NCI-H128 (cell line): ENCODE results near the gene C14orf132.
"Not testable (repeated sequence)": the region's sequence is repeated elsewhere in the genome, so short reads cannot be mapped to it uniquely, and the experiment has no call there.

ENCODE experiments used
- DNase-seq: peaks from one replicate; lab custom pipeline; 2025; ENCODE audit not compliant: unreplicated experiment; lab: John Stamatoyannopoulos, UW

C14orf132 gene

GRCh38 chr14:96038920-96039632 lies at the start of gene C14orf132:
Gene C14orf132, plus strand, starts transcription at chr14:96039362. Its CDS starts 139 bp downstream, at chr14:96039501.
- DNase-seq, result no peak

GRCh38 chr14:95993768-95994592 lies 45.2 kb upstream of the C14orf132 start:
- DNase-seq, result peak; percentile 16

DNA sequence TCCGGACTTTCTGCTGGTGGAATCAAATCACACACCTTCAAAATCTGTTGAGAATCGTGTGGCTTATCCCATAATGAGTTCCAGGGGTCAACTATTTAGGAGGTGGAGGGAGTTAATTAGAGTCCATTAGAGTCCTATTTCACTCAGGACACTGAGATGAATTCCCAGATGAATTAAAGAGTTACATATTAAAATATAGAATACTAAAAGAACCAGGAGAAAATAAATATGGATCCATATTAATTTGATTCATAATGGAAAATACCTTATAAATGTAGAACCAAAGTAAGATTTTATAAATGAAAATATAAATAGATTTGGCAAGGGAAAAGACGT lies 44.6 kb upstream of the C14orf132 start:
- DNase-seq, result no peak

- DNase-seq, result no peak
These were observed 40.5 kb upstream of the C14orf132 start for GRCh38 chr14:95998656-95999055.

GRCh38 chr14:96001866-96002497 lies 37.2 kb upstream of the C14orf132 start:
- DNase-seq, result peak; percentile 26

DNA sequence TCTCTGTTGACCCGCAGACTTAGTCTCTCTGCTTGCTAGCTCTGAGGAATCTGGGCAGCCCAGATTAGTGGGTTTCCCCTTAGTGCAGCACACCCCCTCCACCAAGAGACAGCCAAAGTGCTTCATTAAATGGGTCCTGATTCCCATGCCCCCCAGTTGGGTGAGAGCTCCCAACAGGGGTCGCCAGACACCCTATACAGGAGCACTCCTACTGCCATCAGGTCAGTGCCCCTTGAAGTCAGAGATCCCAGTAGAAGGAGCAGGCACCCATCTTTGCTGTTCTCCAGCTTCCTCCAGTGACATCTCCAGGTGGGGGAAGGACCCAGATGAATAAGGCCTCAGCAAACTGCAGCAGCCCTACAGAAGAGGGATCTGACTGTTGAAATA lies 36.7 kb upstream of the C14orf132 start:
- DNase-seq, result no peak

DNA sequence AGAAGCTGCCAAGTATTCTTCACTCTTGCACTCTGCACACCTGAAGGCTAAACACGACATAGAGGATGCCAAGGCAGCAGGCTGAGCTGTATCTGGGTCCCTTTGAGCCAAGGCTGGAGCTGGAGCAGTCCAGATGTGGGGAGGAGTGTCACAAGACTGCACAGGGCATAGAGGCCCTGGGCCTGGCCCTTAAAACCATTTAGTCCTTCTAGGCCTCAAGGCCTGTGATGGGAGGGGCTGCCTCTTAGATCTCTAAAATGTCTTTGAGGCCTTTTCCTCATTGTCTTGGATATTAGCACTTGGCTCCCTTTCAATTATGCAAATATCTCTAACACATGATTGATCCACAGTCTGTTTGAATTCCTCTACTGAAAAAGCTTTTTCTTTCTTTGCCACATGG lies 28.0 kb upstream of the C14orf132 start:
- no peak for DNase-seq

DNA sequence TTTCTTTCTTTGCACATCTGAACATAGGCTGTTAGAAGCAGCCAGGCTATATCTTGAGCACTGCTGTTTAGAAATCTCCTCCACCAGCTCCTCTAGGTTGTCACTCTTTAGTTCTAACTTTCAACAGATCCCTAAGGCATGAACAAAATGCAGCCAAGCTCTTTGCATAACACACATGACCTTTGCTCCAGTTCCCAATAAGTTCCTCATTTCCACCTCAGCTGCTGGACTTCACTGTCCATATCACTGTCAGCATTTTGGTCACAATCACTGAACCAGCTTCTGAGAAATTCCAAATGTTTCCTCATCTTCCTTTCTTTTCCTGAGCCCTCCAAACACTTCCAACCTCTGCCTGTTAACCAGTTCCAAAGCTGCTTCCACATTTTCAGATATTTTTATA lies 27.6 kb upstream of the C14orf132 start:
- DNase-seq, result no peak

GRCh38 chr14:96012757-96013156 lies 26.4 kb upstream of the C14orf132 start:
- not testable (repeated sequence) for DNase-seq

DNA sequence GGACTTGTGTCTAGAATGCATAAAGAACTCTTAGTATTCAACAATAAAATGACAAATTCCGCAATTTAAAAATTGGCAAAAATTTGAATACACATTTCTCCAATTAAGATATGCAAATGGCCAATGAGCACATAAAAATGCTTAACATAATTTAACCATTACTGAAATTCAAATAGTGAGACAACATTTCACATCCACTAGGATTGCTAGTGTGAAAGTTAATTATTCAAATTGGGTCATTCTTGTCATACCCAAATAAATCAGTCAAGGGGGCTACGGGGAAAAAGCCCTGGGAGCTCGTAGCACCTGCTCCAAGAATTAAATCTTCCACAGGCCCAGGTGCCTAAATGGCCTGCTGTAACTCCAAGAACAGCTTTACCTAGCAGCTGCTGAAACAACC lies 25.0 kb upstream of the C14orf132 start:
- DNase-seq, result no peak

- peak; percentile 73 for DNase-seq
These were observed 22.5 kb upstream of the C14orf132 start for GRCh38 chr14:96016501-96017160.

DNA sequence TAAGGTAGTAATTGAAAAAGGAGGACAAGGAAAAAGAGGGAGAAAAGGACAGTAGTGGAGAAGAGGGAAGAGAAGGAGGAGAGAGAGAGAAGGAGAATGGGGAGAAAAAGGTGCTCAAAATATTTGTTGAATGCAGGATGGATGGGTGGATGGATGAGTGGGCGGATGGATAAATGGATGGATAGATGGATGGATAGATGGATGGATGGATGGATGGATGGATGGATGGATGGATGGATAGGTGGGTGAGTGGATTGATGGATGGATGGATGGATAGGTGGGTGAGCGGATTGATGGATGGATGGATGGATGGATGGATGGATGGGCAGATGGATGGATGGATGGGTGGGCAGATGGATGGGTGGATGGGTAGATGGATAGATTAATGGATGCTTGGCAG lies 21.3 kb upstream of the C14orf132 start:
- no peak for DNase-seq

DNA sequence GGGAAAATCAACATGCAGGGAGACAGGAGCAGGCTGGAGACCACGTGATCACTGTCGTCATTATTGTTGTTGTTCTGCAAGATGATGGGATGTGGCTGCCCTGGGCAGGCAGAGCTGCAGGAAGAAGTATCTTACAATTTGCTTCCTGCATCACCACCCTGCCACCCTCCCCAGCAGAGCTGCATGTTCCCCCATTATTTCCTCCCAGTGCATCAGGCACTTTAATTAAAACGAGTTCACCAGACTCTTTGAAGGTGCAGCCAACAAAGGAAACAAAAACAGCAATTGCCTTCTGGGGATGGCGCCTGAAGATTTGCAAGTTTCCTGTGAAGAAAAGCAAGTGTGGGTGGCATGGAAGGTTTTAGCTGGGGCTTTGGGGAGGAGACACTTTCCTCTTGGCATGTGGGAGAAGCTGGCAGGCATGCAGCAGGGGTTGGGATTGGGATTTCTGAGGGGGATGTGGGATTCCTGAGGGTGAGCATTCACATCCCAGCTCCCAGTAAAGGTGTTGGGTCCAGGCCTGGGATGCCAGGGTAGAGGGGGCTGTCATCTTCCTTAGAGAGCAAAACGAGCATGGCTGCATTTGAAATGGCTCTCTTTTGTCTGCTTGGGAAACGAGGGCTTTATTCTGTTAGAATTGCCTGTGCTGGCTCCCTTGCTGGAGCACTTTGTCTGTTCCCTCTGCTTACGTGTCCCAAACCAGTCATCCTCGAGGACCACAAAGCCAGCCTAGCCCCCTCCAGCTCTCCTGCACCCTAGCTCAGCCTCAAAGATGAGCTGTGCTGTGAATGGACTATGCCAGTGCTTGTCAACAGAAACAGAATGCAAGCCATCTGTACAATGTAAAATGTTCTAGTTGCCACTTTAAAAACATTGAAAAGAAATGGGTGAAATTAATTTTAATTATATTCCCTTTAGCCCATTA lies 11.5 kb upstream of the C14orf132 start:
- no peak for DNase-seq

GRCh38 chr14:96029089-96029645 lies 10.0 kb upstream of the C14orf132 start:
- no peak for DNase-seq

DNA sequence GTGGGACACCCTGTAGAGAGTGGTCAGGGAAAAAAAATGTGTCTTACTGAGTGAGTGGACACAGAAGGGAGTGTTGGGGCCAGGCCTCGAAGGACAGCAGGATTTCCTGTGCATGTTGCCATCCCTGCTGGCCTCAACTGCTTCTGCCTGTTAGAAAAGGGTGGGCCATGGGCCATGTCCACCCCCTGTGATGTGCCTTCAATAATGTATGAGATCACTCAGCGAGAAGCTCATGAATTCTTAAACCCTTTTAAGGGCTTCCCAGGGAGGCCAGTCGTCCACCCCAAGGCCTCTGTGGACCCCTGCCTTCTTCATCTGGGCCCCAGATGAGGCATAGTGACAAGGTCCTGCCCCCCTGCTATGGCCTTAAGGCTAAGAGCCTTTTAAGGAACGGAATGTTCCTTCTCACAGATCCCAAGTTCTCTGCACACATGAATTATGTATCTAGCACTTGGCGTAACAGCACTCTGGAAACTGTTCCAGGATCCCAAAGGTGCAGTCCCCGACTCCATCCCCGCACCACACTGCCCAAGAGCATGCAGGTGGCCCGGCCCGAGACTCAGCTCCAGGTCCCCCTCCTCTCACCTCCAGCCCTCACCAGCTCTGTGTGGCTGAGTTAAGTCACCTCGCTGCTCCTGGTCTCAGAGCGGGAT lies 8.9 kb upstream of the C14orf132 start:
- no peak for DNase-seq

- no peak for DNase-seq
These were observed 7.5 kb upstream of the C14orf132 start for GRCh38 chr14:96031691-96032090.

- no peak for DNase-seq
These were observed 3.7 kb upstream of the C14orf132 start for GRCh38 chr14:96035456-96035855.

- DNase-seq, result no peak
These were observed 1.1 kb upstream of the C14orf132 start for GRCh38 chr14:96037891-96038557.

GRCh38 chr14:96038558-96038919 lies 623 bp upstream of the C14orf132 start:
- peak; percentile 39 for DNase-seq
